Right atrium auricular region (tissue), 2 donors: ENCODE results near the gene CACNA1A. TPM values are rescaled to one million over a fixed set of nuclear protein-coding genes. Genes with fewer than 3 reads are reported as not detected.
"Not testable (repeated sequence)": the region's sequence is repeated elsewhere in the genome, so short reads cannot be mapped to it uniquely, and the experiment has no call there.

Source experiments
- DNase-seq: peaks from one replicate; pipeline ENCODE4 v3.0.0-alpha.2; 2019; ENCODE audit warnings: low spot score
- H3K27ac ChIP-seq, 2 donors: fragments of 200-600 bp; sonication (generic); 1 replicate in 1 of 2; 2 replicates in 1 of 2; pipeline ENCODE4 v1.5.1; 2016 to 2019
- H3K27me3 ChIP-seq, 2 donors: fragments of 200-600 bp; sonication (generic); one replicate each; pipeline versions ENCODE4 v1.5.1 to v1.6.0; 2017 to 2019
- H3K36me3 ChIP-seq: fragments of 200-600 bp; sonication (generic); one replicate; pipeline ENCODE4 v1.5.1; 2016
- H3K4me1 ChIP-seq, 2 donors: fragments of 200-600 bp; sonication (generic); one replicate each; pipeline versions ENCODE4 v1.5.1 to v1.6.0; 2017 to 2019
- H3K4me3 ChIP-seq, 2 donors: fragments of 200-600 bp; sonication (generic); 1 replicate in 1 of 2; 2 replicates in 1 of 2; pipeline ENCODE4 v1.5.1; 2017 to 2019; ENCODE audit warnings: mild to moderate bottlenecking in 1 of 2, moderate library complexity in 1 of 2
- H3K9me3 ChIP-seq, 2 donors: fragments of 200-600 bp; sonication (generic); one replicate each; pipeline ENCODE4 v1.5.1; 2019
- total RNA-seq, 2 donors: library from RNA; depleted of rRNA; stranded (reverse); fragments of >200 nt; gene quantifications; one replicate each; pipeline ENCODE4 v1.1.0, GENCODE V29; 2016
- TF ChIP-seq, protein P1 (sequence below), 2 donors: fragments of 200-600 bp; sonication (generic); IDR thresholded peaks; one replicate each; pipeline ENCODE4 v1.5.1; 2019; ENCODE audit warnings: antibody characterized with exemption in 2 of 2

The CACNA1A gene
- total RNA-seq, 2 donors from 2014 or later, result 0.28 to 0.48 TPM

DNA sequence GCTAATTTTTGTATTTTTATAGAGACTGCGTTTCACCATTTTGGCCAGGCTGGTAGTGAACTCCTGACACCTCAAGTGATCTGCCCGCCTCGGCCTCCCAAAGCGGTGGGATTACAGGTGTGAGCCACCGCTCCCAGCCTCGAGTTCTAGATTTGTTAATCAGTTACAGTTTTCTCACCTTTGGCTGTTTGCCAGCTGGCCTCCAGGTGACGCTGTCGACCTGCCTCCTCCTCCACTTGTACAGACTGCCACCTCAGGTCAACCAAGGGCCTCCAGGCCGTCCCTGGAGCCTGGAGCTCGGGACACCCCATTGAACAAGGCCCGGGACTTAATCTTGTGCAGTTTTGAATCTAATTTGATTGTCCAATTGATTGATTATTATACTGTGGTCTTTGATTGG, 310.6 kb downstream of the CACNA1A start:
- no peak for DNase-seq
- no peak overlapping the region for H3K27ac ChIP-seq
- TF ChIP-seq, protein P1, sequence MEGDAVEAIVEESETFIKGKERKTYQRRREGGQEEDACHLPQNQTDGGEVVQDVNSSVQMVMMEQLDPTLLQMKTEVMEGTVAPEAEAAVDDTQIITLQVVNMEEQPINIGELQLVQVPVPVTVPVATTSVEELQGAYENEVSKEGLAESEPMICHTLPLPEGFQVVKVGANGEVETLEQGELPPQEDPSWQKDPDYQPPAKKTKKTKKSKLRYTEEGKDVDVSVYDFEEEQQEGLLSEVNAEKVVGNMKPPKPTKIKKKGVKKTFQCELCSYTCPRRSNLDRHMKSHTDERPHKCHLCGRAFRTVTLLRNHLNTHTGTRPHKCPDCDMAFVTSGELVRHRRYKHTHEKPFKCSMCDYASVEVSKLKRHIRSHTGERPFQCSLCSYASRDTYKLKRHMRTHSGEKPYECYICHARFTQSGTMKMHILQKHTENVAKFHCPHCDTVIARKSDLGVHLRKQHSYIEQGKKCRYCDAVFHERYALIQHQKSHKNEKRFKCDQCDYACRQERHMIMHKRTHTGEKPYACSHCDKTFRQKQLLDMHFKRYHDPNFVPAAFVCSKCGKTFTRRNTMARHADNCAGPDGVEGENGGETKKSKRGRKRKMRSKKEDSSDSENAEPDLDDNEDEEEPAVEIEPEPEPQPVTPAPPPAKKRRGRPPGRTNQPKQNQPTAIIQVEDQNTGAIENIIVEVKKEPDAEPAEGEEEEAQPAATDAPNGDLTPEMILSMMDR (IDR thresholded peaks at IDR 0.05), result no peak
- H3K4me3 ChIP-seq, result no peak overlapping the region
- no peaks in the 10 kb centered on the region for H3K36me3 ChIP-seq
- H3K9me3 ChIP-seq, result no peaks in the 10 kb centered on the region
- H3K27me3 ChIP-seq, result no peaks in the 10 kb centered on the region
- no peaks in the 10 kb centered on the region for H3K4me1 ChIP-seq

DNA sequence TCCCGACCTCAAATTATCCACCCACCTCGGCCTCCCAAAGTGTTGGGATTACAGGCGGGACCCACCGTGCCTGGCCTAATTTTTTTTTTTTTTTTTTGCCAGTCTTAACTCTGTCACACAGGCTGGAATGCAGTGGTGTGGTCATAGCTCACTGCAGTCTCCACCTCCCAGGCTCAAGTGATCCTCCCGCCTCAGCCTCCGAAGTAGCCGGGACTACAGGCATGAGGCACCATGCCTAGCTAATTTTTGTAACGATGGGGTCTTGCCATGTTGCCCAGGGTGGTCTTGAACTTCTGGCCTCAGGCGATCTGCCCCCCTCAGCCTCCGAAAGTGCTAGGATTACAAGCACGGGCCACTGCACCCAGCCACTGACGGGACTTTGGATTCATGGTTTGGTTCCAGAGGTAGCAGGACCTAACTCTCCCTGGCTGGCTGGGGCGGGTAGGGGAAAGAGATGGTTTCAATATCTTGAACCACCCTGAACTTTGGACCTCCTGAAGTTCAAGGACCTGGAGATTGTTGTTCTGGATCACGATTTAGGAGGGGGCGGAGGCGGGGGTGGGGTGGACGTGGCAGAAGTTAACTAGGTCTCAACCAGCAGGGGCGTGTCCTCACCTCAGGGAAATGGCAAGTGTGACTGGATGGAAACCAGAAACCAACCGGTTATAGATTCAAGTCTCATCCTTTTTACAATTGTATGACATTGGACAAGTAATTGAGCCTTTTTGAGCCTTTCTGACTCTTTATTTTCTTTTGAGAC, 315.3 kb downstream of the CACNA1A start:
- Histone ChIP-seq H3K27ac (no peak overlapping the region), H3K4me3 (no peak overlapping the region), H3K9me3 (no peaks in the 10 kb centered on the region), H3K4me1 (no peaks in the 10 kb centered on the region), H3K36me3 (no peaks in the 10 kb centered on the region), H3K27me3 (no peaks in the 10 kb centered on the region)
- no peak for DNase-seq
- TF ChIP-seq, protein P1 (IDR thresholded peaks at IDR 0.05), result no peak

DNA sequence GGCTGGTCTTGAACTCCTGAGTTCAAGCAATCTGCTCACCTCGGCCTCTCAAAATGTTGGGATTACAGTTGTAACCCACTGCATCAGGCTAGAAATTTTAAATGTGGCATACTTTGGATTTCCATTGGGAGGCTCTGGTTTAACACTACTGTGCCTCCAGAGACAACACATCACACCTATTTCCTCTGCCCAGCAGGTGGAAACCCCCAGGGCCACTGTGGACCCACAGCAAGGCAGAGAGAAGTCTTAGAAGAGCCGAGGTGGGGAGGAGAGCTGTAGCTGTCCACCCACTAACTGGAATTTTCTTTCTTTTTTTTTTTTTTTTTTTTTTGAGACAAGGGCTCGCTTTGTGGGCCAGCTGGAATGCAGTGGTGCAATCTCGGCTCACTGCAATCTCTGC, 316.7 kb downstream of the CACNA1A start:
- no peaks in the 10 kb centered on the region for H3K27me3 ChIP-seq
- no peak overlapping the region for H3K4me3 ChIP-seq
- no peaks in the 10 kb centered on the region for H3K4me1 ChIP-seq
- H3K36me3 ChIP-seq, result no peaks in the 10 kb centered on the region
- TF ChIP-seq, protein P1 (IDR thresholded peaks at IDR 0.05), result no peak
- no peak for DNase-seq
- no peaks in the 10 kb centered on the region for H3K9me3 ChIP-seq
- H3K27ac ChIP-seq, result no peak overlapping the region

DNA sequence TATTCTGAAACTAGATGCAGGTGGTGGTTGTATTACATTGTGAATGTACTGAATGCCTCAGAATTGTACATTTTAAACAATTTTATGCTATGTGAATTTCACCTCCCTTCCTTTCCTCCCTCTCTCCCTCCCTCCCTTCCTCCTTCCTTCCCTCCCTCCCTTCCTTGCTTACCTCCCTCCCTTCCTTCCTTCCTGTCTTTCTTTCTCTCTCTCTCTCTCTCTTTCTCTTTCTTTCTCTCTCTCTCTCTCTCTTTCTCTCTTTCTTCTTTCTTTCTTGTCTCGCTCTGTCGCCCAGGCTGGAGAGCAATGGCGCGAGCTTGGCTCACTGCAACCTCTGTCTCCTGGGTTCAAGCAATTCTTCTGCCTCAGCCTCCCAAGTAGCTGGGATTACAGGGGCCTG, 318.9 kb downstream of the CACNA1A start:
- no peak overlapping the region for H3K4me3 ChIP-seq
- H3K27me3 ChIP-seq, result no peaks in the 10 kb centered on the region
- H3K9me3 ChIP-seq, result no peaks in the 10 kb centered on the region
- H3K4me1 ChIP-seq, result peaks cover 0 to under 1% of the 10 kb centered on the region in 2 donors
- no peak overlapping the region for H3K27ac ChIP-seq
- TF ChIP-seq, protein P1 (IDR thresholded peaks at IDR 0.05), result no peak
- no peak for DNase-seq
- no peaks in the 10 kb centered on the region for H3K36me3 ChIP-seq

DNA sequence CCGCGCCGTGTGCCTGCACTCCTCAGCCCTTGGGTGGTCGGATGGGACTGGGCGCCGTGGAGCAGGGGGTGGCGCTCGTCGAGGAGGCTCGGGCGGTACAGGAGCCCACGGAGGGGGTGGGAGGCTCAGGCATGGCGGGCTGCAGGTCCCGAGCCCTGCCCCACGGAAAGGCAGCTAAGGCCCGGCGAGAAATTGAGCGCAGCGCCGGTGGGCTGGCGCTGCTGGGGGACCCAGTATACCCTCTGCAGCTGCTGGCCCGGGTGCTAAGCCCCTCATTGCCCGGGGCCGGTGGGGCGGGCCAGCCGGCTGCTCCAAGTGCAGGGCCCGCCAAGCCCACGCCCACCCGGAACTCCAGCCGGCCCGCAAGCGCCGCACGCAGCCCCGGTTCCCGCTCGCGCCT, 319.6 kb downstream of the CACNA1A start:
- H3K27me3 ChIP-seq, H3K4me1 ChIP-seq, H3K27ac ChIP-seq, H3K4me3 ChIP-seq, H3K36me3 ChIP-seq, DNase-seq, H3K9me3 ChIP-seq: not testable (repeated sequence)

DNA sequence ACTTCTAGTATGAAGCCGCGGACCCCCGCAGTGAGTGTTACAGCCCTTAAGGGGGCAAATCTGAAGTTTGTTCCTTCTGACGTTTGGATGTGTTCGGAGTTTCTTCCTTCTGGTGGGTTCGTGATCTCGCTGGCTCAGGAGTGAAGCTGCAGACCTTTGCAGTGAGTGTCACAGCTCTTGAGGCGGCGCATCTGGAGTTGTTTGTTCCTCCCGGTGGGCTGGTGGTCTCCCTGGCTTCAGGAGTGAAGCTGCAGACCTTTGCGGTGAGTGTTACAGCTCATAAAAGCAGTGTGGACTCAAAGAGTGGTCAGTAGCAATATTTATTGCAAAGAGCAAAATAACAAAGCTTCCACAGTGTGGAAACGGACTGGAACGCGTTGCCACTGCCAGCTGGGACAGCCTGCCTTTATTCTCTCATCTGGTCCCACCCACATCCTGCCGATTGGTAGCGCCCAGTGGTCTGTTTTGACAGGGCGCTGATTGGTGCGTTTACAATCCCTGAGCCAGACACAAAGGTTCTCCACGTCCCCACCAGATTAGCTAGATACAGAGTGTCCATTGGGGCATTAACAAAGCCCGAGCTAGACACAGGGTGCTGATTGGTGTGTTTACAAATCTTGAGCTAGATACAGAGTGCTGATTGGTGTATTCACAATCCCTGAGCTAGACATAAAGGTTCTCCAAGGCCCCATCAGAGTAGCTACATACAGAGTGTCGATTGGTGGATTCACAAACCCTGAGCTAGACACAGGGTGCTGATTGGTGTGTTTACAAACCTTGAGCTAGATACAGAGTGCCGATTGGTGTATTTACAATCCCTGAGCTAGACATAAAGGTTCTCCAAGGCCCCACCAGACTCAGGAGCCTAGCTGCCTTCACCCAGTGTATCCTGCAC, 320.3 kb downstream of the CACNA1A start:
- H3K9me3 ChIP-seq, H3K4me3 ChIP-seq, H3K27me3 ChIP-seq, DNase-seq, H3K27ac ChIP-seq, H3K36me3 ChIP-seq: not testable (repeated sequence)
- peaks cover 0 to 13% of the 10 kb centered on the region in 2 donors for H3K4me1 ChIP-seq

DNA sequence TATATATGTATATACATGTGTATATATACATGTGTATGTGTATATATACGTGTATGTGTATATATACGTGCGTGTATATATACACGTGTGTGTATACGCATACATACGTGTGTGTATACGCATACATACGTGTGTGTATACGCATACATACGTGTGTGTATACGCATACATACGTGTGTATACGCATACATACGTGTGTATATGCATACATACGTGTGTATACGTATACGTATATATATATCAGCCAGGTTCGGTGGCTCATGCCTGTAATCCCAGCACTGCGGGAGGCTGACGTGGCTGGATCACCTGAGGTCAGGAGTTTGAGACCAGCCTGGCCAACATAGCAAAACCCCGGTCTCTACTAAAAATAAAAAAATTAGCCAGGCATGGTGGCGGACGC, 321.4 kb downstream of the CACNA1A start:
- H3K36me3 ChIP-seq, H3K27me3 ChIP-seq, DNase-seq, H3K27ac ChIP-seq, H3K9me3 ChIP-seq, H3K4me3 ChIP-seq: not testable (repeated sequence)
- peaks cover 0 to 13% of the 10 kb centered on the region in 2 donors for H3K4me1 ChIP-seq
